ENCODE measurements around the gene KRTAP22-1. TPM values are rescaled to one million over a fixed set of nuclear protein-coding genes. Genes with fewer than 3 reads are reported as not detected.

Gene KRTAP22-1
- polyA plus RNA-seq, 3 donors = not detected

- H3K79me2 ChIP-seq (ENCODE audit: insufficient read depth, low read length) = no peaks in the 10 kb centered on the region
- Mint-ChIP-seq H3K36me3 (no peaks in the 10 kb centered on the region), H3K4me3 (no peak within 1 kb of the TSS), H3K27me3 (ENCODE audit: low read depth in 3 of 3) (peaks cover 0 to 1% (median 0%) of the 10 kb centered on the region in 3 donors), H3K27ac (no peak within 1 kb of the TSS), H3K4me1 (no peaks in the 10 kb centered on the region), H3K9me3 (peaks cover 3 to 11% (median 6%) of the 10 kb centered on the region in 7 donors)
- H3K4me2 ChIP-seq (replicated peaks; ENCODE audit: extremely low read depth, low read length, poor library complexity, severe bottlenecking) = no peak within 1 kb of the TSS
- H3K9me3 ChIP-seq (replicated peaks in 1 of 2; ENCODE audit: control insufficient read depth in 1 of 2, insufficient read depth in 1 of 2, low read length in 2 of 2) = peaks cover 17 to 18% of the 10 kb centered on the region in 2 donors
- H3K4me1 ChIP-seq (ENCODE audit: control insufficient read depth in 1 of 2, insufficient read depth in 2 of 2, low read length in 2 of 2) = no peaks in the 10 kb centered on the region
- no peaks in the 10 kb centered on the region for H3K36me3 ChIP-seq (replicated peaks in 1 of 2; ENCODE audit: control insufficient read depth in 1 of 2, insufficient read depth in 2 of 2, low read length in 2 of 2)
- H3K9ac ChIP-seq (ENCODE audit: insufficient read depth, low read length, poor library complexity, severe bottlenecking) = no peak within 1 kb of the TSS
- TF ChIP-seq, protein P1, sequence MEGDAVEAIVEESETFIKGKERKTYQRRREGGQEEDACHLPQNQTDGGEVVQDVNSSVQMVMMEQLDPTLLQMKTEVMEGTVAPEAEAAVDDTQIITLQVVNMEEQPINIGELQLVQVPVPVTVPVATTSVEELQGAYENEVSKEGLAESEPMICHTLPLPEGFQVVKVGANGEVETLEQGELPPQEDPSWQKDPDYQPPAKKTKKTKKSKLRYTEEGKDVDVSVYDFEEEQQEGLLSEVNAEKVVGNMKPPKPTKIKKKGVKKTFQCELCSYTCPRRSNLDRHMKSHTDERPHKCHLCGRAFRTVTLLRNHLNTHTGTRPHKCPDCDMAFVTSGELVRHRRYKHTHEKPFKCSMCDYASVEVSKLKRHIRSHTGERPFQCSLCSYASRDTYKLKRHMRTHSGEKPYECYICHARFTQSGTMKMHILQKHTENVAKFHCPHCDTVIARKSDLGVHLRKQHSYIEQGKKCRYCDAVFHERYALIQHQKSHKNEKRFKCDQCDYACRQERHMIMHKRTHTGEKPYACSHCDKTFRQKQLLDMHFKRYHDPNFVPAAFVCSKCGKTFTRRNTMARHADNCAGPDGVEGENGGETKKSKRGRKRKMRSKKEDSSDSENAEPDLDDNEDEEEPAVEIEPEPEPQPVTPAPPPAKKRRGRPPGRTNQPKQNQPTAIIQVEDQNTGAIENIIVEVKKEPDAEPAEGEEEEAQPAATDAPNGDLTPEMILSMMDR (IDR thresholded peaks at IDR 0.05) = no peak
- no peak within 1 kb of the TSS for H3K4me3 ChIP-seq (replicated peaks in 1 of 3; ENCODE audit: low read depth in 2 of 3, low read length in 3 of 3)
- WGBS (ENCODE audit: insufficient coverage) = no CpG with 5 or more reads among the region's 1 CpG
- H3K27me3 ChIP-seq (ENCODE audit: control insufficient read depth in 2 of 2, insufficient read depth in 2 of 2, low read length in 2 of 2) = no peaks in the 10 kb centered on the region
- H3K27ac ChIP-seq (ENCODE audit: low read depth in 1 of 2, low read length in 2 of 2) = no peak within 1 kb of the TSS
- no peaks in the 10 kb centered on the region for H4K20me1 ChIP-seq (ENCODE audit: insufficient read depth, low read length)
- intact Hi-C loops (cut with micrococcal nuclease) = no loop called here
- H2AFZ ChIP-seq (ENCODE audit: insufficient read depth, low read depth, low read length, poor library complexity, severe bottlenecking) = no peak within 1 kb of the TSS
- no peak for DNase-seq
Observed at GRCh38 chr21:30634906-30635305, 34.0 kb downstream of the KRTAP22-1 start, which contains the start of gene KRTAP20-2. KRTAP20-2 (plus strand) TSS chr21:30635206; CDS start chr21:30635264, 58 bp downstream.

DNA sequence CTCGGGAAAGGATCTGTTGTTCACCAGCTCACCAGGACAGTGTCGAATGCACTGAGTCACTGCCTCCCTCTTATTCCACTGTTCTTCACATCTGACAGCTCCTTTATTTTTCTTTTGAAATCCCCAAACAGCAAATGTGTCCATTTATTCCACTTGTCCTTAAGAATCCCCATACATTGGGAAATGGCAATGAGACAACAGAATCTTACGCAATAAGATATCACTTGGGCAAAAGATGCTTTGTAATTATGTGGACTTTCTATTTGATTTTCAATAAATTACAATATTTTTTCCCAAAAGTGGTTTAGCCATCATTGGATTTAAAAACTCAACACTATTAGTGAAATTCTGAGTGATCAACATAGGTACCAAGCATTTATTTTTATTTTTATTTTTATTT, 37.8 kb downstream of the KRTAP22-1 start:
- no peak for DNase-seq
- WGBS (ENCODE audit: insufficient coverage) = no CpG with 5 or more reads among the region's 3 CpGs
- Mint-ChIP-seq H3K9me3 (peaks cover 0 to 10% (median 3%) of the 10 kb centered on the region in 7 donors), H3K4me1 (no peaks in the 10 kb centered on the region), H3K4me3 (no peak overlapping the region), H3K36me3 (no peaks in the 10 kb centered on the region), H3K27ac (no peak overlapping the region), H3K27me3 (ENCODE audit: low read depth in 3 of 3) (no peaks in the 10 kb centered on the region)
- Histone ChIP-seq H3K4me1 (ENCODE audit: control insufficient read depth in 1 of 2, insufficient read depth in 2 of 2, low read length in 2 of 2) (no peaks in the 10 kb centered on the region), H4K20me1 (ENCODE audit: insufficient read depth, low read length) (no peaks in the 10 kb centered on the region), H3K9ac (ENCODE audit: insufficient read depth, low read length, poor library complexity, severe bottlenecking) (no peak overlapping the region), H3K27ac (ENCODE audit: low read depth in 1 of 2, low read length in 2 of 2) (no peak overlapping the region), H3K27me3 (ENCODE audit: control insufficient read depth in 2 of 2, insufficient read depth in 2 of 2, low read length in 2 of 2) (no peaks in the 10 kb centered on the region), H3K4me3 (replicated peaks in 1 of 3; ENCODE audit: low read depth in 2 of 3, low read length in 3 of 3) (no peak overlapping the region), H3K9me3 (replicated peaks in 1 of 2; ENCODE audit: control insufficient read depth in 1 of 2, insufficient read depth in 1 of 2, low read length in 2 of 2) (peaks cover 9 to 13% of the 10 kb centered on the region in 2 donors), H2AFZ (ENCODE audit: insufficient read depth, low read depth, low read length, poor library complexity, severe bottlenecking) (no peak overlapping the region), H3K4me2 (replicated peaks; ENCODE audit: extremely low read depth, low read length, poor library complexity, severe bottlenecking) (no peak overlapping the region), H3K79me2 (ENCODE audit: insufficient read depth, low read length) (no peaks in the 10 kb centered on the region), H3K36me3 (replicated peaks in 1 of 2; ENCODE audit: control insufficient read depth in 1 of 2, insufficient read depth in 2 of 2, low read length in 2 of 2) (no peaks in the 10 kb centered on the region)
- TF ChIP-seq, protein P1 (IDR thresholded peaks at IDR 0.05) = no peak
- intact Hi-C loops (cut with micrococcal nuclease) = no loop called here

Measured in CD14-positive monocyte (primary cell).